ENCODE results near the gene KCTD5. TPM values are rescaled to one million over a fixed set of nuclear protein-coding genes. Genes with fewer than 3 reads are reported as not detected.
A peak's percentile ranks its signal among the peaks of the same experiment; 100 is the strongest.

Gene KCTD5
- total and polyA plus RNA-seq, 2 experiments from 2014 or later, result 19.7 to 31.8 TPM

- no peaks in the 10 kb centered on the region for H3K27me3 ChIP-seq (ENCODE audit: insufficient read depth)
- H3K79me2 ChIP-seq (replicated peaks; ENCODE audit: insufficient read depth), result no peaks in the 10 kb centered on the region
- TF ChIP-seq ZNF331 (CRISPR knock-in tag; IDR thresholded peaks at IDR 0.05; ENCODE audit: low read depth) (no peak), ZNF462 (CRISPR knock-in tag; IDR thresholded peaks at IDR 0.05) (no peak), EZH2phosphoT487 (IDR thresholded peaks at IDR 0.05; ENCODE audit: unreplicated experiment) (no peak), NANOG (IDR thresholded peaks at IDR 0.05; ENCODE audit: borderline replicate concordance) (no peak), CTCF (conservative IDR thresholded peaks at IDR 0.05; ENCODE audit: low read depth in 2 of 2) (no peak), ZNF114 (CRISPR knock-in tag; IDR thresholded peaks at IDR 0.05) (no peak), STAT1 (IDR thresholded peaks at IDR 0.05; ENCODE audit: unreplicated experiment) (no peak), ETS1 (IDR thresholded peaks at IDR 0.05) (no peak), EZH2 (IDR thresholded peaks at IDR 0.05; ENCODE audit: low read depth, unreplicated experiment) (no peak), REST (IDR thresholded peaks at IDR 0.05; ENCODE audit: unreplicated experiment) (no peak), CREB1 (CRISPR knock-in tag; IDR thresholded peaks at IDR 0.05; ENCODE audit: low read depth) (no peak), JUNB (IDR thresholded peaks at IDR 0.05; ENCODE audit: unreplicated experiment) (no peak), POLR2AphosphoS5 (IDR thresholded peaks at IDR 0.05; ENCODE audit: low read depth) (no peak)
- H3F3A ChIP-seq (replicated peaks; ENCODE audit: low read depth), result peaks cover 10% of the 10 kb centered on the region; the same call in 1 of the 2 replicates
- Mint-ChIP-seq H3K27me3 (ENCODE audit: insufficient read depth, low read depth, poor library complexity) (peaks cover 18% of the 10 kb centered on the region), H3K4me3 (no peak overlapping the region; the same call in 2 of the 3 replicates), H3K4me1 (peaks cover 9% of the 10 kb centered on the region; the same call in 2 of the 3 replicates), H3K36me3 (ENCODE audit: low read depth) (no peaks in the 10 kb centered on the region; the same call in 2 of the 3 replicates), H3K27ac (peak overlapping the region; percentile 65; the same call in 1 of the 2 replicates), H3K9me3 (no peaks in the 10 kb centered on the region)
- H3K4me2 ChIP-seq, result no peak overlapping the region
- no peaks in the 10 kb centered on the region for H3K36me3 ChIP-seq (ENCODE audit: insufficient read depth)
- DNase-seq (ENCODE audit: low spot score), result no peak
- ATAC-seq, result no peak
- no peak overlapping the region for H2AFZ ChIP-seq
- H3K27ac ChIP-seq (ENCODE audit: low read depth), result no peak overlapping the region
- no peak overlapping the region for H3K4me3 ChIP-seq
- H3K9me2 ChIP-seq (ENCODE audit: insufficient read depth), result no peaks in the 10 kb centered on the region
- H4K20me1 ChIP-seq (replicated peaks; ENCODE audit: insufficient read depth), result no peaks in the 10 kb centered on the region
- H3K4me1 ChIP-seq (ENCODE audit: insufficient read depth), result no peaks in the 10 kb centered on the region
Observed at GRCh38 chr16:2717383-2718263, 35.3 kb downstream of the KCTD5 start.

Measured in GM23338 (cell line).